ENCODE data around the gene RPL10A.

RPL10A gene

DNA sequence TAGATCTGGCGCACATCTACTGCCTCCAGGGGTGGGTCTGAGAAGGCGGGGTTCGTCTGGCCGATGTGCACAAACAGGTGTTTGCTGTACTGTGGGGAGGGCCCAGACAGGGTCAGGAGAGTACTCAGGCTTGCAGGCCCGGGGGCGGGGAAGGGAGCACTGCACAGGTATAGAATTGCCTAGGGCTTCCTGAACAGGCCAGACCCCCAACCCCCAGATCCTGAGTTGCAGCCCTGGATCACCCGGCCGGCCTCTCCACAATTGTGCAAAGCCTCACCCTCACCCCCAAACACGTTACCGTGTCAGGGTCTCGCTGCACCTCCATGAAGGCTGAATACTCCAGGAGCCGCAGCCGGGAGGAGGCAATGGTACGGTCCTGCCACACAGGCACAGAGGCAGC is 7.8 kb downstream of the RPL10A start:
- DNase-seq (ENCODE audit: low spot score) = peak; percentile 49

DNA sequence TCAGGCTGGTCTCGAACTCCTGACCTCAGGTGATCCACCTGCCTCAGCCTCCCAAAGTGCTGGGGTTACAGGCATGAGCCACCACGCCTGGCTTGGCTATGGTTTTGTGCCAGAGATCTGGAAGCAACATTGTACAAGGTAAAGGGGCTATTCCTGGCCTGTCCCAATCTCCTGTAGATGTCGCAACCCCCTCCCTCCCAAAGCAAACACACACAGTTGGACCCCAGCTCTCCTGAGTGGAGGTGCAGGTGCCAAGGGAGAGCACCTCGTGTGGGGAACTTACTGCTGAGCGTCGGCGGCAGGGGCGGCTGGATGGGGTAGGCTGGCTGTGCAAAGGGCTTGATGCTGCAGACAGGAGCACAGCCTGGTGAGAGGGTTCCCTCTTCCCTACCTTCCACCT is 8.8 kb downstream of the RPL10A start:
- DNase-seq (ENCODE audit: low spot score) = no peak

DNA sequence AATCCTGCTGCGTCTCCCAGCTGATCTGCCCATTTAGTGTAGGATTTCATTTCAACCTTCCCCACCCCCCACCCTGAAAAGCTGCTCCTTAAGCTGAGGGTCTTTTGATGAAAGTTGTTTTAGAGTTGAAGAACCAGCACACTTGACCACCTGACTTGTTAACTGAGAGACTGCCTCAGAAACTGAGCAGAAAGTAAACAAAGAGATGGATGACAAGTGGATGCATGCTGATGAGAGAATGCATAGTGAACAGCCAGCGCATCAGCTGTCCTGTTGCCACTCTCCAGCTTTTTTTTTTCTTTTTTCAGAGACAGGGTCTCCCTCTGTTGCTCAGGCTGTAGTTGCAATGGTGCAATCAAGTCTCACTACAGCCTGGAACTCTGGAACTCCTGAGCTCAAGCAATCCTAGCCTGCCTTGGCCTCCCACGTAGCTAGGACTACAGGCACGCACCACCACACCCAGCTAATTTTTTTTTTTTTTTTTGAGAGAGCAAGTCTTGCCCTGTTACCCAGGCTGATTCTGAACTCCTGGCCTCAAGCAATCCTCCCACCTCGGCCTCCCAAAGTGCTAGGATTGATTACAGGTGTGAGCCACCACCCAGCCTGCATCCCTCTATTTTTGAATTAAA is 9.5 kb downstream of the RPL10A start:
- DNase-seq (ENCODE audit: low spot score) = no peak

DNA sequence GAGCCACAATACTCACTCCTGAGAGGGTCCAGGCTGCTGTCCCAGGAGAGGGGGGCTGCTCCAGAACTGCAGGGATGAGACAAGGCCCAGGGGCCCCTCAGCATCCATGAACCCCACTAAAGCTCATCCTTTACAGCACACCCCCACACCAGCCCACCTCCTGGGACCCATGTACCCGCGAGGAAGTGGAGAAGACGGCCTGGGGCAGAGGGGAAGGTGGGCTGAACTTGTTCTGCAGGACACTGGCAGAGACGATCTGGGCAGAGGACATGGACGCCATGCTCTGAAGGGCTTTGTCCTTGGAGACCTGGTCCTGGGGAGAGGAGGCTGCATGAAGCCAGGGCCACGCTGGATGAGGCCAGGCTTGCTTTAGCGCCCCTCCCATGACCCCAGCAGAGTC is 10.1 kb downstream of the RPL10A start:
- DNase-seq (ENCODE audit: low spot score) = no peak

DNA sequence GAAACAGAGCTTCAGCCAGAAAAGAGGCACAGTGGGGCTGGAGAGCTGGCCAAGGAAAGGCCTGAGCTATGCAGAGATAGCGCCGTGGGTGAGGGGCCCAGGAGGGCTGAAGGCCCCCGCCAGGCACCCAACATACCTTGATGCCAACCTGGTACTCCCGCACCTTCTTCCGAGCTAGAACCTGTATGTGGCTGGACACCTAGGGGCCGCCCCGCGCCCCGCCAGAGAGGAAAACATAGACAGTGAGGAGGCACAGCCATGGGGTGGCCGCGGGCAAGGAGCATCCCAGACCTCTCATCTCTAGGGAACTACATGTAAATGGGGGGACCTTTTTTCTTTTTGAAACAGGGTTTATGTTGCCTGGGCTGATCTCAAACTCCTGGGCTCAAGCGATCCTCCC is 12.0 kb downstream of the RPL10A start:
- no peak for DNase-seq (ENCODE audit: low spot score)

DNA sequence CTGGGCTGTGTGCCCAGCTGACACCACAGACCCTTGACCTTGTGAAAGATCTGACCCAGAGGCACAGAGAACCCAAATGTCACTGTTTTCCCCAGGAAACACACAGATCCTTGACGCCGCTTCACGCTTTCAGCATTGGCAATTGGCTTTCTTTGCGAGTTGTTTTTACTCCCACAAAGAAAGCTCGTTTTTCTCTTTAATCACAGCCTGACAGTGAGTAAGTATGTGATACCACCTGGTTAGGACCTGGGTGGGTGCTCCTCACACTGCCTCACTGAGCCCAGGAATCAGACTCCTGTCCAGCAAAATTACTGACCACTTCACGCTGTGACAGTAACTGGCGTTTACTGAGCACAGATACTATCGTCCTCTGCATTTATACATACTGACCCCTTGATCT is 13.0 kb downstream of the RPL10A start:
- no peak for DNase-seq (ENCODE audit: low spot score)

DNA sequence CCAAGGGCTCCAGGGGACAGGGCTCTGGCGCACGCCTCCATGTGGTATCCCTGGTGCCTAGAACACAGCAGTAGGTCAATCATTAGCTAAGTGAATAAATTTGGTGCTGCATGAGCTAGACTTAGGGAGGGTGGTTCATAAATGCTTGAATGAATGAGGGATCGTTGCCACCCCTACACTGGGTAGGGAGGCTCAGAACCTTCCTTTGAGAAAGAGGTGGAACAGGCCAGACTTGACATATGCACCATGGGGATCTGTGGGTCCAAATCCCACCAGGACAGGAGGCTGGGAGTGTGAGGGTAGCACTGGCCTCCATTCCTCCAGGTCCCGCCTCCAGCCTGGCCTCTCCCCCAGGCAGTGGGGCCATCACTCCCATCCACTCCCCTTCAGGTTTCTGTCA is 14.9 kb downstream of the RPL10A start:
- no peak for DNase-seq (ENCODE audit: low spot score)

DNA sequence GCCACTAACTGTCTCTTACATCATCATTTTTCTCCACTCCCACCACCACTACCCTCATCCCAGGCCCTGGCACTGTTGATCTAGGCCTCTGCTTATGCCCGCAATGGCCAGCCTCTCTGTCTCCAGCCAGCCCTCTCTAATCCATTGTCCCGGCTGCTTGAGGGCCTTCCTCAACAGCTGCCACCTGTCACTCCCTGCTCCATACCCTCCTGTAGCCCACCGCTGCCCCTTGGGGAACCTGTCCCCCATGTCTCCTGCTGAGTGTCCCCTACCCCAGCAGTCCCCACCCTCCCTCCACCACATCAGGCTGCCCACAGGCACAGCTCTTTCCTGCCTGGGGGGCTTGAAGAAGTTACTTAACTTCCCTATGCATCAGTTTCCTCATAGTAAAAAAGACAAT is 15.3 kb downstream of the RPL10A start:
- DNase-seq (ENCODE audit: low spot score) = no peak

DNA sequence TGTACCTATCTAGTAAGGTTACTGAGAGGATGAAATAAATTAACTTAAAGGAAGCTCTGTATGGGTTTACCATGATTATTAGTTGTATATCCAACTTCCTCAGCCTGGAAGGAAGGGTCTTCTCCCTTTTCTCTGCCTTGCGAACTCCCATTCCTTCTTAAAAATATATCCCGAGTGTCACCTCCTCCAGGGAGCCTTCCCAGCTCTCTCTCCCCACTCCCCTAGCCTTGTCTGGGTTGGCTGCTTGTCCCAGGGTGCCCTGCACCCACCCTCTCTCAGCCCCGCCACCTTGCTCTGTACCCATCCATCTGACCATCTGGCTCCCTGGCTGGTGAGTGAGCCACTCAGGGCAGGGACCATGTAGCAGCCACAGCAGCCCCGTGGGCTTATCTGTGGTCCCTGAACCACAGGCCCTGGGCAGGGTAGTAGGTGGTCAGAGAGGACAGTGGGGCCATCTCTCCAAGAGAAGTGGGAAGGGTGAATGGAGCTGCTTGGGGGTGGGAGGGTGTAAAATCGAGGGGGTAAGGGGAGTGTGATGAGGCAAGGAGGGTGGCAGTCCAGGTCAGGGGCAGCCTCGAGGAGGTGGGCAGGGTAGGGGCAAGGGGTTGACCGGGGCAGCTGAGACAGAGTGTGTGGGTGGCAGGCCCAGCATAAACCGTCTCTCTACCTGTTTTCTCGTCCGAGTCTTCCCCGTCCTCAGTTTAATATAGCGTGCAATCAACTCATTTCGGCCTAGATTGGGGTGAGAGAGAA is 15.9 kb downstream of the RPL10A start:
- peak; percentile 48 for DNase-seq (ENCODE audit: low spot score)

DNA sequence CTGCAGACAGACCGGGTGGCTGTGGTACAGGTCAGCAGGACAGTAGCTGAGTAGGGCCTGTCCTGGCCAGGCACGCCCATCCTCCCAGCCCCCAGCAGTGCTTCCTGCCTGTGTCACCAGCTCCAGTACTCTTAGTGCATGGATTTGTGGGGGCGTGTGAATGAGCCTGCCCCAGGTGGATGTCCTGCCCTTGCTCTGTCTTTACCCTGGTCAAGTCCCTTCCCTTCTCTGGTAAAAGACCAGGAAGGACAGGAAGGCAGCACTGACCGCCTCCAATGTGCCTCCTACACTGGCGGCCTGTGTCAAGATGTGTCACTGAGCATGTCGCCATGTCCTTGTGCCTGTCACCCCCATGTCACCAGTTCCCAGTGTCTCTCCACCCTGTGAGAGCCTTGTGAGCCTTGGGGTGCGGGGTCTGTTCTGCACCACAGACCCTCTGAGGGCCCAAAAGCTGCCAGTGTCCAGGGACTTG is 16.8 kb downstream of the RPL10A start:
- DNase-seq (ENCODE audit: low spot score) = no peak

DNA sequence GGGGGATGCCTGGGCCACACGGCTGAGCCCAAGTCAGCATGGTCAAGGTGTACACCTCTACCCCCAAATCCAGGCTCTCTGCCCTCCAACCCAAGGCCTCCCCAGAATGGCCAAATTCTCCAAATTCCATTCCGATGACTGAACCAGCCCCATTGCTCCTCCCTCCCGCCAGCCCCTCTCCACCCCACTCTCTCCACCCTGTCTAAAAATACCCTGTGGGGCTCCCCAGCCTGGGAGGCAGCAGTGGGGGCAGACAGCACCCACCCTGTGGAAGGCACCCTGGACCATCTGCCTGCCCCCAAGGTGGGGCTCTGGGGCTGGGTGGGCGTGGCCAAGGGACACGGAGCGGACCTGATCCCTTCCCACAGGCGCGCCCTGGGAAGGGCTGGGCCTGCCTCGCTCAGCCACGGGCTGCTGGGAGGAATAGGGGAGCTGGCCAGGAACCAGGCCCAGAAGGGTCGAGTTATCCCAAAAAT is 17.2 kb downstream of the RPL10A start:
- DNase-seq (ENCODE audit: low spot score) = no peak

DNA sequence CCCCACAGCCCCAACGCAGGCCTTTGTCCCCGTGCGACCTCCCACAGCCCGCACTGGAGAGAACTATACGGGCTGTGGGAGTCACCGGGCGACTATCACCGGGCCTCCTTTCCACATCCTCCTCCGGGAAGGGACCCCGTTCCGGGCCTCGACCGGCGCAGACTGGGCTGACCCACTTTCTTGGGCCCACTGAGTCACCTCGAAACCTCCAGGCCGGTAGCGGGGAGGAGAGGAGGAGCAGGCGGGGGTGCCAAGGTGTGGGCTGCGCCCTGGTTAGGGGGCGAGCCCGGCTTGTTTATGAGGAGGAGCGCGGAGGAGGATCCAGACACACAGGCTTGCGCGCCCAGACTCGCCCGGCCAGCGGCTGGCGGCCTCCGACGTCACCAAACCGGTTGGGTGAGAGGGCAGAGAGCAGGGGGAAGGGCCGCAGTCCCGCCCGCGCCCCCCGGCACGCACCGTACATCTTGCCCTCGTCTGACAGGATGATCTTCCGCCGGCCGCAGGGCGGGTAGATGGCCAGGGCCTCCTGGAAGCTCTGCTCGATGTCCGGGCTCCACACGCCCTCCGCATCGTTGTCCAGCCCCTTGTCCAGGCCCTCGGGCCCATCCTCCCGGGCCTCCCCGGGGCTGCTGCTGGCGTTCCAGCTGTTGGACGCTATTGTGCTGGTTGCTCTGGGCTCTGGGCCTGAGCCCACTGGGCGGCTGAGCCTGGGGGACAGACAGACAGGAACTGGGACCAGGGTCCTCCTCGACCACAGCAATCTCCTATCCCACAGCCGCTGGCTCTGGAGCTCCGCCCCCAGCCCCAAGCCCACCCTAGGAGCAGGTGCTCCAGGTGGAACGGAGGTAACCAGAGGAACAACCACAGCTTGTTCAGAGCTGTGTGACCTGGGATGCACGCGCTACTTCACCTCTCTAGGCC is 18.1 kb downstream of the RPL10A start:
- no peak for DNase-seq (ENCODE audit: low spot score)

DNA sequence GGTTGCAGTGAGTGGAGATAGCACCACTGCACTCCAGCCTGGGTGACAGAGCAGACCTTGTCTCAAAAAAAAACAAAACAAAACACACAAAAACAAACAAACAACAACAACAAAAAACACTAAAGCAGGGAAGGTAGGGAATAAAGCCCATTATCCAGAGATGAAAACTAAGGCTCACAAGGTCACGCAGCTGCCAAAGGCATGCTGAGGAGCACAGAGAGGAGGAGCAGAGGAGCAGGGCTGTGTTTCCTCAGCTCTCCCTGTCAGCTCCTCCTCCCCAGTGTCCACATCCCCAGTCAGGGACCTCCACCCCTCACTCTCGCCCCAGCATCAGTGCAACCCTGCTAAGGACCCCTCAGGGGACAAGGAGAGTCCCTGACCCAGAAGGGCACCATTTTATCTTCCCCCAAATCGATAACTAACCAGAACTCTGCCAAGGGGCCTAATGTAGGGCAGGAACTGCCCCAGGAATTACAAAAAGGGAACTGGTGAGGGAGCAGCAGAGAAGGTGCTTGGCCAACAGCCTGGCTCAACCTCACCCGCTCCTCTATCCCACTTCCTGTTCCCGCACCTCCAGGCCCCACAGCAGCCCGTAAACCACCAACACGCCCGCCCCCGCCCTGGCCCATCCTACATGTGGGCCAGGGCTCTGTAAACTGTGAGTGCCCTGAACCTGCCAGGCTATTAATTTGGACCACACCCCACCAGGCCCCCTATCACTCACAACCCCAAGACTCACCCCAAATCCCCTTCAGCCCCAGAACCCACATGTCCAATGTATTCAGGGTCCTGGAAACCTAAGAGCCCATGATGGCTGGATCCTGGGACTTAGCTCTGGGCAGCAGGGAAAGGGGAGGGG is 19.7 kb downstream of the RPL10A start:
- DNase-seq (ENCODE audit: low spot score) = no peak

DNA sequence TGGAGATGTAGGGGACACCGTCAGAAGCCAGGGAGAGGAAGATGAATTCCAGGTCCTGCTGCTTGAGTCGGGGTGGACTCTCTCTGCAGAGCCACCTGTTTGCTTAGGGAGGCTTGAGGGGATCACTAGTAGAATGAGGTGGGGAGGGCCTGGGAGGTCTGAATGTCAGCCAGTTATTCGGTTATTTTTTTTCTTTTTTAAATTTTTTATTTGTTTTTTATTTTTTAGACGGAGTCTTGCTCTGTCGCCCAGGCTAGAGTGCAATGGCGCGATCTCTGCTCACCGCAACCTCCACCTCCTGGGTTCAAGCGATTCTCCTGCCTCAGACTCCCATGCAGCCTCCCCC is 20.3 kb downstream of the RPL10A start:
- no peak for DNase-seq (ENCODE audit: low spot score)

DNA sequence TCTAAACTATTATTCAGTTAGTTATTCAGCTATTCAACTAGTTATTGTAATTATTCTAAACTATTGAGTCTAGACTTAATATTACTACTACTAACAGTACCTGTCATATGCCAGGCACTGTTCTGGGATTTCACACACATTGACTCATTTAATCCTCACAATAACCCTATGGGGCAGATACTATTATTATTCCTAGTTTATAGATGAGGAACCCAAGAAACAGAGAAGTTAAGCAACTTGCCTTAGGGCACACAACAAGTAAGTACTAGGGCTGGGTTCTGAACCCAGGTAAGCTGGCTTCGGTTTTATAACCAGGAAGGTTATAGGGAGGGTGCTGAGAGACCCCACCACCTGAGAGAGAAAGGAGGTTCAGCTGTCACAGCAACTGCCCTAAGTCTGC is 20.9 kb downstream of the RPL10A start:
- DNase-seq (ENCODE audit: low spot score) = no peak

DNA sequence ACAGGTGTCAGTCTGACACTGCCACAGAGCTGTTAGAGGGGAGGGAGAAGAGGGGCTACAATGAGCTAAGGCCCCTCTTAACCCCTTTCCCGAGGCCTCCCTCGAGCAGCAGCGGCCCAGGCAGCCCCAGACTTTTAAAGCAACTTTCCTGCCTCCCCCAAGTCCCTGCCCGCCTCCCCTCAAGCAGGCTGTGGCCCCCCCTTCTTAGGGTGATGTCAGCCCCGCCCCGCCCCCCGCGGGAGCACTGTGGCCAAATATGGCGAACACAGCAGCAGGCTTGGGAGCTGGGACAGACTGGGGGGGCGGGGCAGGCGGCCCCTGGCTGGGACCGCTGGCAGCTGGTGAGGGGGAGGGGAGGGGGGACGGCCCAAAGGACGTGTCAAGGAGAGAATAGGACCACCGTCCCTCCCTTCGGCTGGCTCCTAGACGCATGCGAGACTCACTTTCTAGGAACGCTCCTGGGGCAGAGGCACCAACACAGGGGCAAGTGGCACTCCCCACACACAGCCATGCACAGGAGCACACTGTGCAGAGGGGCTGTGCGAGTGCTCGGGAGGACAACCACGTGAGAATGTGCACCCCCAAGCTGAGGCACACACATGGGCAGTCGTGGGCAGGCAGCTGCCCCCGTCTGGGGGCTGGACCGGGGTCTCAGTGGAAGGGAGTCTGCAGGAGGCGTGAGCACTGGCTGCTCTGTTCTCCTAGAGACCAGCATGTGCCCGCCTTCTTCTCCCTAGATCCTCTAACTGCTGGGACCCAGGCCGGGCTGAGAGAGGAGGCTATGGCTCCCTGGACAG is 22.0 kb downstream of the RPL10A start:
- peak; percentile 91 for DNase-seq (ENCODE audit: low spot score)

DNA sequence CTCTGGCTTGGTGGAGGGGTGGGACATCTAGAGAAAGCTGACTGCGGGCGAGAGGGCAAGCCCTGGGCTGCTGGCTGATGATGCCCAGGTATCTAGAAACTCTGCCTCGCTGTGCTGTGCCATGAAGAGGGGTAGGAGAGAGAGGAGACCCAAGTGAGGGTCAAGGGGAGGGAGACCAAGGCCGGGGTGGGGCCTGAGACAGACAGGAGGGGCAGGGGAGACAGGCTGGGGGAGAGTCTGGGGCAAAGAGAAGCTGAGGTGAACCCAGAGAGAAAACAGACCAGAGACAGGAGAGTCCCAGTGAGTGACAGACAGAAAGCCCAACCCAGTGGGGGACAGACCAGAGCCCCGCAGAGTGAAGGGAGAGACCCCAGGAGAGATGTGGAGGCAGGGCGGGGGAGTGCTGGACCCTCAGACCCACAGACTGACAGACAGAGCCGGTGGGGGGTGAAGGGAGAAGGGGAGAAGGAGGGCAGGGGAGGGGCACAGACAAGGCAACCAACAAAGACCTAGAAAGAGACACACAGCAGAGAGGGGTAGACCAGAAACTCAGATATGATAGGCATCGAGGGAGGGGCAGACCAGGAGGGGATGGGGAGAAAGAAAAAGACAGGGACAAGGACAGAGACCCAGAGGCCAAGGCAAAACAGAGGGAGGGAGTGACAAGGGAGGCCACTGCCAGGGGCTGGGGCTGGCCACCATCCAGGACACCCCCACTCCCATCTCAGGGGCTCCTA is 22.8 kb downstream of the RPL10A start:
- DNase-seq (ENCODE audit: low spot score) = no peak

DNA sequence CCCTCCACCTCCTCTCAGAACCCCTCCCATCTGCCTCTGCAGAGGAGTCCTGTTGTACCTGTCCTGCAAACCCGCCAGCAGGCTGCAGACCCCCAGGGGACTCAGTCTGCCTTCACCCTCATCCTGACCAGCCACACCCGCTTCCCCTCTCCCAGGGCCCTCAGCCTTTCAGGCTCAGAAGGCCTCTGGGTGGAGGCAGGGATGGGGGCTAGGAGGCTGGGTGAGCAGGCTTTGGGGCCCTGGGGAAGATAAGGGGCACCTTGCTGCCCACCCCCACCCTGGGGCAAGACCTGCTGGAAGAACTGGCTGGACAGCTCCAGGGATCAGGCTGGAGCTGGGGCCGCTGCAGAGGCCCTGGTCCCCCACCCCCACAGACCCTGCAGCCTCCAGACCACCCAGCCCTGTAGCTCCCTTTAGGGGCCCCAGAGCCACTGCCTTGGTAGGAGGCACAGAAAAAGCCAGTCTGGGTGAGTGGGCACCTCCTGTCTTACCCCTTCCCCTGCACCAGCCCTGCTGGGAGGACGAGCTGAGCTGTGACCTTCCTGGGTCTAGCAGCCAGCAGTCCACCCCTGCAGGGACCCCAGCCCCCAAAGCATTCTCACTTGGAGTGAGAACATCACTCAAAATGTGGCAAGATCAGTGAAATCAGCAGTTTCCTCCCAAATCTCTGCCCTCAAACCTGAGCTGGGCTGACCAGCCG is 23.5 kb downstream of the RPL10A start:
- DNase-seq (ENCODE audit: low spot score) = no peak

DNA sequence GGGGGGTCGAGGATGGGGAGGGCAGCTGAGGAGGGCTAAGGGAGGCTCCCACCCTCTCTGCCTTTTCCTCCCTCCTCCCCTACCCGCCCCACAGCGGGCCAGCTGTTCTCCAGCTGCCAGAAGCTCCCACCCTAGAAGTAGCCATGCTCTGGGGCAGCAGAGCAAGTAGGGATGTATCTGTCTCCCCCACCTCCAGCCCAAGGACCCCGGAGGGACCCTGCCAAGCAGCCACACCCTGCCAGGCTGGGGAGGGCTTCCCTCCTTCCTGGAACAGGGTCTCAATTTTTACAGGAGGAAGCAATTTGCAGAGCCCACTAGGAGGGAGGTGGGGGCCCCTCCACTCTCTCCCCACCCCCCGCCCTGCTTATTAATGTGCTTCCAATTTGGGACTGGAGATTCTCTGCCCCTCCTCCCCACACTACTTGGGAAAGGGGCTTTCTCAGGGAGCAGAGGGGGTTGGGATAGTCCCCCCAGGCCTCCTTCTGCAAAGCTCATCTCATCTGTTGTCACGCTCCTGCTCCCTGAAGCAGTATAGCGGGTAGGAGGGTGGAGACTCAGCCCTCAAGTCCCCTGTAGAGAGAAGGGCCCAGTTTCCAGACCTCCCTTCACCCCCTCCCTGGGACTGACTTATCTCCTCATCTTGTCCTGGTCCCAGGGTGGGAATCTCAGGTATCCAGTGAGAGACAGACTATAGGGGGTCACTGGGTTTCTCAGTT is 24.2 kb downstream of the RPL10A start:
- DNase-seq (ENCODE audit: low spot score) = no peak
